ENCODE data around the gene KPNA3.
A peak's percentile ranks its signal among the peaks of the same experiment; 100 is the strongest.
"Not testable (repeated sequence)": the region's sequence is repeated elsewhere in the genome, so short reads cannot be mapped to it uniquely, and the experiment has no call there.

KPNA3 gene, protein sequence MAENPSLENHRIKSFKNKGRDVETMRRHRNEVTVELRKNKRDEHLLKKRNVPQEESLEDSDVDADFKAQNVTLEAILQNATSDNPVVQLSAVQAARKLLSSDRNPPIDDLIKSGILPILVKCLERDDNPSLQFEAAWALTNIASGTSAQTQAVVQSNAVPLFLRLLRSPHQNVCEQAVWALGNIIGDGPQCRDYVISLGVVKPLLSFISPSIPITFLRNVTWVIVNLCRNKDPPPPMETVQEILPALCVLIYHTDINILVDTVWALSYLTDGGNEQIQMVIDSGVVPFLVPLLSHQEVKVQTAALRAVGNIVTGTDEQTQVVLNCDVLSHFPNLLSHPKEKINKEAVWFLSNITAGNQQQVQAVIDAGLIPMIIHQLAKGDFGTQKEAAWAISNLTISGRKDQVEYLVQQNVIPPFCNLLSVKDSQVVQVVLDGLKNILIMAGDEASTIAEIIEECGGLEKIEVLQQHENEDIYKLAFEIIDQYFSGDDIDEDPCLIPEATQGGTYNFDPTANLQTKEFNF

DNA sequence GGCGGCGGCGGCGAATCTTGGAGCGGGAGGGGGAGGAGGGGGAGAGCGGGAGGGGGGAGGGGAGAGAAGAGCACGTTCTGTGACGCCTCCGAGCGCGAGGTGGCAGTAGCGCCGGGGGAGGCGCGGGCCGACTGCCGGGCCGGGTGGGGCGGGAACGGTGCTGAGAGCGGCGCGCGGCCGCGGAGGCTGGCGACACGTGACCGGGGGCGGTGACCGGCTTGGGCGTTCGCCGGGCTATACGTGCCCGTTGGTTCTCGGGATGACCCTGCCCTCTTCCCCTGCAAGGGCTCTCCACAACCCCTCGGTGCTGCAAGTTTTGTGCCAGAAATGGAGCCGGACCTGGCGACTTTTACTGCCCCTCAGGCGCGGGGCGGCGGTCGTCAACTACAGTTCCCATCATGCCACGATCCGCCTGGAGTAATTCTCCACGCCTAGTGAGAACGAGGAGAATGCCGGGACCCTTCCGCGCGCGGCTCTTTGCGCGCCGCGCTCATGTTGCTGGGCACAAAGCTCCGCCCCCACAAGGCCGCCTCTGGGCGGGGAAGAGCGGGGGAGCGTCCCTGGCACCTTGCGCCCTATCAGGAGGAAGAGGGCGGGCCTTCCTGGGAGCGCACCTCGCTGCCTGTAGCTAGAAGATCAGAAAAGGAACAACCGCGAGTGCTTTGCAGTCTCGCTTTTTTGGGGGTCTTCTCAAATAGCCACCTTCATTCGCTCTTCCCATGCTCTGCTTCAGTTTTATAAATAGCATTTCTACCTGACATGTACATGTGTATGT is at the start of gene KPNA3:
TSS of gene KPNA3 (minus strand) at position 133 of the 775 bp plus-strand sequence. CDS start 176 bp downstream, outside the sequence.
- DNase-seq (ENCODE audit: low read depth in 3 of 3, low spot score in 1 of 3): peak; percentile 87 to 90 (median 89)

DNA sequence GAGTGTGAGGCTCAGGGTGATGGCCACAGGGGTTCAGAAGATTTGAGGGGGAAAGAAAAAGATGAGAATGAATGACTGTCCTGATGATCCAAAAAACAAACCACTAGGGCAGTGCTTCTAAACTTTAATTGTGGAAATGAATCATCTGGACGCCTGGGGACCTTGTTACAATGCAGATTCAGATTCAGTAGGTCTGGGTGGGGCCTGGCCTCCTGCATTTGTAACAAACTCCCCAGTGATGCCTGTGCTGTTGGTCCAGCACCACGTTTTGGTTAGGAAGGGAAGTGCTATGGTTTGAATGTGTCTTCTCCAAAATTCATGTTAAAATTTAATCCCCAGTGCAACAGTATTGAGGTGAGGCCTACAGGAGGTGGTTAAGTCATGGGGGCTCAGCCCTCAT is 49.5 kb upstream of the KPNA3 start:
- DNase-seq (ENCODE audit: low read depth in 3 of 3, low spot score in 1 of 3): no peak

DNA sequence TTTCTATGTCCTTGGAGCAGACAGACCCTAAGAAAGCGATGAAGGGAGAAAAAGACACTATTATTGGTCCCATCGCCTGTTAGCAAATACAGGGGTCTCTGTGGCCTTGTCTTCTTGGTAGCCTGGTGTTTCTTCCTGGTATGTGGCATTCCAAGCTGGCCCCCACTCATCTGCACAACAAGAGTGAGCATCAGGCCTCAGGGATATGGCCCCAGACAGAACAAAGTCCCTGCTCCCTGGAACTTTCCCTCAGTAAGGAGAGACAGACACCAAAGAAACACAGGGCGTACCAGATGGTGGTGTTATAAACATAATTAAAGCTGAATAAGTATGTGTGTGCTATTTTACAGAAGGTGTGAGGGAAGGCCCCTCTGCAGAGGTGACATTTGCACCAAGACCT is 48.2 kb upstream of the KPNA3 start:
- no peak for DNase-seq (ENCODE audit: low read depth in 3 of 3, low spot score in 1 of 3)

DNA sequence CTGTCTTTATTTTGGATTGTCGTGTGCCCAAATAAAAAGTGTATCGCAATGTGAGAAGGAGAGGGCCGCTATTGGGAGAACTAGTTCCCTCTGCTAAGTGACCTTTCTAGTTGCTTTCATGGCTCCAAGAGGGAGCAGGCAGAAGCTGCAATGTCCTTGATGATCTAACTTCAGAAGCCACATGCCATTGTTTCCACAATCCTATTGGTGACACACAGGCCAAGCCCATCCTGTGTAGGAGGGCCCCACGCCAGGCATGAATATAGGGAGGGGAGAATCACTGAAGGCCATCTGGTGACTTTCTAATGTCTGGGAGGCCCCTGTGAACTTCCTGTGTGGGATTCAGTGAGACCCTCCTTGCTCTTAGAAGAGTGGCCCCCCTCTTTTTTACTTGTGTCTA is 47.8 kb upstream of the KPNA3 start:
- DNase-seq (ENCODE audit: low read depth in 3 of 3, low spot score in 1 of 3): no peak

DNA sequence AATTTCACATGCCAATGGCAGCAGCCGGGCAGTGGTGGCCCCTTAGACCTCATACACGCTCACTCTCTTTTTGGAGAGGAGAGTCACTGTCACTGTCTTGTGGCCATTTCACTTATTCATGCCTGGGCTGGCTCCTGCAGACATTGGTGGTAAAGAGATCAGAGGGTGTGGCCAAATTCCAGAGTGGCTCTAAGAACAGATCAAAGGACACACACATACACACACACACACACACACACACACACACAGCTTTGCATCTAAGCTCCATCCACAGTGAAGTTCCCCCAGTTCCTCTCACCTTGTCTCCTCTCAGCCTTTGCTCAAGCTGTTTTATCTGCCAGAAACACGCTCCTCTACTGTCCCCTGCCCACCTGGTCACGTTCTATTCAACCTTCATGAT is 46.5 kb upstream of the KPNA3 start:
- DNase-seq (ENCODE audit: low read depth in 3 of 3, low spot score in 1 of 3): no peak

DNA sequence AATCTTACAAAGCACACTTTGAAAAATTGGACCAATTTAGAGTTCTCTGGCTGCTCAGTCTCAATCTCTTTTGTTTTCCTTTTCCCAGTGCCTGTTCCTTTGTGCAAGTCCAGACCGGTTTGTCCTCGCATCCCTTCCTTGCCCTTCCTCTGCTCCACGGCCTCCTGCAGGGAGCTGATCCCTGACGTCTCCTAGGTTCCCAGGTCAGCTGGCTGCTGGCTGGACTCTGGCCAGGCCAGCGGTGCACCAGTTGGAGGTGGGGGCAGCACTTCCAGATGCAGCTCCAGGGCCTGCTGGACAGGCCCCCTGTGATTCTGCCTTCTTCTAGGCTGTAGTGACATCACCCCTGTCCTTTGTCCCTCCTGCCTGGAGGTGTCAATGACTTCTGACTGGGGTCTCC is 44.0 kb upstream of the KPNA3 start:
- no peak for DNase-seq (ENCODE audit: low read depth in 3 of 3, low spot score in 1 of 3)

DNA sequence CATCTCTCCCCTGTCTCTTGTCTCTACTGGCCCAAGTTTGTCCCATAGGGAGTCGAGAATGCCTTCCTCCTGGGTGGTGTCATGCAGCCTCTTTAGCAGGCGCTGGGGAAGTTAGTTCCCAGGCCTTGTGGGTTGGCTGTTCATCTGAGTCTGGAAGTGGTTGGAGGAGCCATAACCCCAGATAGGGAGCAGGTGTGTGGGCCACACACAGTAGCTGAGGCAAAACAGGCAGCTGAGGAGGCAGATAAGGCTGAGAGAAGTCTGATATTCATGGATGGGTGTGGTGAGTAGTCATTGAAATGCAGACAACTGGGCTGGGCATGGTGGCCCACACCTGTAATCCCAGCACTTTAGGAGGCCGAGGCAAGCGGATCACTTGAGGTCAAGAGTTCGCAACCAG is 40.9 kb upstream of the KPNA3 start:
- DNase-seq (ENCODE audit: low read depth in 3 of 3, low spot score in 1 of 3): no peak

DNA sequence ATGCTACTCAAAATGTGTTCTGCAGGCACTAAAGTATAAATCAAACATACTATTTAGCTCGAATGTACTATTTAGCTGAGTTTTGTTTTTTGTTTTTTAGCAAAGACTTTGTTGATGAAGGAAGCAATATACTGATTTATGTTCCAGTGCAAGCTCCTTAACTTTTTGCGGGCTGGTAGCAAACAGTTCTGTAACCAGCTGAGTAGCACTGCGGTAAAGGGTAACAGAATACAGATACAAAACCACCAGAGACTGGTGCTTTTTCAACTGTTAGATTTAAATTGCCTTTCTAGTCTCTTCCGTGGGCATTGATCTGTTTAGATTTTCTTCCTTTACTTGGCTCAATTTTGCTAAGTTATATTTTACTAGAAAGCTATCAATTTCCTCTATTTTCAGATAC is 39.0 kb upstream of the KPNA3 start:
- DNase-seq (ENCODE audit: low read depth in 3 of 3, low spot score in 1 of 3): no peak

DNA sequence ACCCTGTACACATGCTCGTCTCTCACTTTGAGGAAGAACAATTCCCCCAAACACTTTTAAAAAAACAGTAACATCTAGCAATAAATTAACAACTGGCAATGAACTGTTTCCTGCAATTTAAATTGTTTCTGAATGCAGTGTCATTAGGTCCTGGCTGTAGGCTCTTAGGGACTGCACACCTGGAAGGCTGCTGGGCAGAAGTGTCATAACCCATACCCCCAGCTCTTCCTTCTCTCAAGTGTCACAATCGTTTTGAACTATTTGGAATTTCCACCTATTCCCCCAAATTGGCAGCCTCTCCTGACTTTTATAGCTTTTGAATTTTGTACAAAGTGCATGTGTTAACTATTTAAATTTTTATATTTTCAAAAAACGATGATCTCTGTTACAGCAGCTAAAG is 38.2 kb upstream of the KPNA3 start:
- DNase-seq (ENCODE audit: low read depth in 3 of 3, low spot score in 1 of 3): no peak

DNA sequence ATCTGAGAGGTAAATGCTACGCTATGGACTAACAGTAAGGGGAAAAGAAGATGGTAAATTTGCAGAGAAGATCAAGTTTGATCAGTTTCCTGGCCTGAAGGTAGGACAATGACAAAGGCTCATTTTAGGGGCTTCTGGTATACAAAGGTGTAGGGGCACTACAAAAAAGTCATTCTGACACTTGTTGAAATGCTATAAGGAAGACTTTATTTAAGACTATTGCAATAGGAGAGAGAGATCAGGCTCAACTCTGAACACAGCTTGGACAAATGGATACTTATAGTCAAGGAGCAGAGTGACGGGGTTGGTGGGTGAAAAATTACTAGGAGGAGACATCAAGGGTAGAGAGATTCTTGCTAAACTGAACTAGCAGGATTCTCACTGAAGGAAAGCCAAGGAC is 37.2 kb upstream of the KPNA3 start:
- no peak for DNase-seq (ENCODE audit: low read depth in 3 of 3, low spot score in 1 of 3)

DNA sequence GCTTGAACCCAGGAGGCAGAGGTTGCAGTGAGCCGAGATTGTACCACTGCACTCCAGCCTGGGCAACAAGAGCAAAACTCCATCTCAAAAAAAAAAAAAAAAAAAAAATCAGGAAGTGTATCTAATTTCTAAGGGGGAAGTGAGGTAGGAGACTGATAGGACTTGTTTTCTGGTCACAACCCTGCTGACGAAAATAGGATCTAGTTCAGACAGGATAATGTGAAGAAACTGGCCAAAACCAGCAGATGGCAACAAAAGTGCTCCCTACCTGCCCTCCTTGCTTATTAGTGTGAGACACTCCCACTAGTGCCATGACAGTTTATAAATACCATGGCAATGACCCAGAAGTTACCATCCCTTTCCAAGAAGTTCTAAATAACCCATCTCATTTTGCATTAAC is 36.0 kb upstream of the KPNA3 start:
- no peak for DNase-seq (ENCODE audit: low read depth in 3 of 3, low spot score in 1 of 3)

DNA sequence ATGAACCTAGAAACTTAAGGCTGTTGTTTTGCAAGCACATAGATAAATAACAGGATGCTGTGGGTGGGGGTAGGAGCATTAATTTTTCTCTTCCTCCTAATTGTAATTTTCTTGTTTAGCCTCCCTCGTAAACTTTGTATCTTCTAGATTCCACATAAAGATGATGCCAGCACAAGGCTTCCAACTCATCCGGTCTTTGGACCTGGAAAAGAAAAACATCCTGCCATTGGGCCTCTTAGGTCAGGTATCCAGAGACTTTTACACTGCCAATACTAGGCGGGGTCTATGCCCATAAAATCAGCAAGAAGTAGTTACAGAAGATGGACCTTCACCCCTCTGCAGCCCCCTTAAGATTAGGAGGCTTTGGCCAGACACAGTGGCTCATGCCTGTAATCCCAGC is 35.4 kb upstream of the KPNA3 start:
- DNase-seq (ENCODE audit: low read depth in 3 of 3, low spot score in 1 of 3): no peak

DNA sequence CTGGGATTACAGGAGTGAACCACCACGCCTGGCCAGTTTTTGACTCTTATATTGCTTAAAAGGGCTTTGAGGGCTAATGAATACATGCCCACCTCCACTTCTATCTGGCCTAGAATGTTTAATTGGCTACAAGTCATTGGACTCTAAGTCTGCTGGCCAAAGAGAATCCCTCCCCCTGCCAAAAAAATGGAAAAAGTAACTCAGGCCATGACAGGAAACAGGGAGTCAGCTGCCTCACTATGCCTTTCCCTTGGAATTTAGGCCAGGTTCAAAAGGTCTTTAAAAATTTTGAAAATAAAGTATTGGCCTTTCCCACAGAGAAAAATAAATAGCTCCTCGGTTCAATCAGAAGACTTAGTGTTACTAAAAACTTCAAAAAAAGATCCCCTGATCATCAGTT is 34.9 kb upstream of the KPNA3 start:
- no peak for DNase-seq (ENCODE audit: low read depth in 3 of 3, low spot score in 1 of 3)

DNA sequence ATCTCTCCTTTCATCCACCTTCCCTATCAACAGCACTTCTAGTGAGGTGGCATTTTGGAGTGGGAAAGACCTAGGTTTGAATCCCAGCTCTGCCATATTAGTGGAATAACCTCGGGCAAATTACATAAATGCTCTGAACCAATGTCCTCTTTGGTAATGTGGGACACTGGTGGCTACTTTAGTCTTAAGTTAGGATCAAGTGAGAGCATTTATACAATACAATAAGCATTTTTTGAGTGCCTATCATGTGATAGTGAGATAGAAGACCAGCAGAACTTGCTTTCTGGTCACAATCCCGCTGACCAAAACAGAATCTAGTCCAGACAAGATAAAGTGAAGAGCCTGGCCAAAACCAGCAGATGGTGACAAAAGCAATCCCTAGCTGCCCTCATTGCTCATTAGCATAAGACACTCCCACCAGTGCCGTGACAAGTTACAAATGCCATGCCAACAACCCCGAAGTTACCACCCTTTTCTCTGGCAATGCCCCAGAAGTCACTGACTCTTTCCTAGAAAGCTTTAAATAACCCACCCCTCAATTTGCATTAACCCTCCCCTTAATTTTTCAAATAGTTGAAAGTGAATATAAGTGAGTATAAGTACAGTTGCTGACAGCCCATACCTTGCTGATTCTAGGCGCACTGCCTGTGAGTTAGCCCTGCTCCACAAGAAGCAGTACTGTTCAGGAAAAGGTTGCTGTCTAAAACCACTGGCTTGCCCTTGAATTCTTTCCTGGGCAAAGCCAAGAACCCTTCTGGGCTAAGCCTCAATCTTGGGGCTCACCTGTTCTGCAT is 28.9 kb upstream of the KPNA3 start:
- no peak for DNase-seq (ENCODE audit: low read depth in 3 of 3, low spot score in 1 of 3)

DNA sequence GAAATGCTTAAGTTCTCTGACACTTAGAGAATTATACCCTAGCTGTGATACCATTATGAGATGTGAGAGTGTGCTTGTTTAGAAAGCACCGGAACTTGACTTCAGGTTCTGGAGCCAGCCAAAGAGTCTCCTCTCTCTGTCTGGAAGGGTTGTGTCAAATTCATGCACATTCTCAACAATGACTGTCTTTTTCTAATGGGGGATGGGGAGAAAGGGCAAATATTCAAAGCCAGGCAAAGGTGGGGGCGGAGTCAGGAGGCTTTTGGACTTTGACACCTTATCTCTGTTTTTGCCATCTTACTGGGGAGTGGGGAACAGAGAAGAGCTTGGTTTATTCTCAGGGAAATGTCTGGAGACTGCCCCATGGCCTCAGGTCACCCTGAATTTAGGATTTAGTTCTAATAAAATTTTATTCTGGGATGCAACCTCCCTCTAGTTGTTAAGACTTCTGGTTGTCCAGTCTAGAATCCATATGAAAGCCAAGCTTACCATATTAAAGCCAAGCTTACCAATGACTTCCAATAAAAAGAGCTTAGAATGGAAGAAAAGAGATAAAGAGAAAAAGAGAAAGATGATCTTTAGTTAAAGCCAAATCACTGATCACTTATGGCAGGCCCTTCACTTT is 28.2 kb upstream of the KPNA3 start:
- DNase-seq (ENCODE audit: low read depth in 3 of 3, low spot score in 1 of 3): no peak

DNA sequence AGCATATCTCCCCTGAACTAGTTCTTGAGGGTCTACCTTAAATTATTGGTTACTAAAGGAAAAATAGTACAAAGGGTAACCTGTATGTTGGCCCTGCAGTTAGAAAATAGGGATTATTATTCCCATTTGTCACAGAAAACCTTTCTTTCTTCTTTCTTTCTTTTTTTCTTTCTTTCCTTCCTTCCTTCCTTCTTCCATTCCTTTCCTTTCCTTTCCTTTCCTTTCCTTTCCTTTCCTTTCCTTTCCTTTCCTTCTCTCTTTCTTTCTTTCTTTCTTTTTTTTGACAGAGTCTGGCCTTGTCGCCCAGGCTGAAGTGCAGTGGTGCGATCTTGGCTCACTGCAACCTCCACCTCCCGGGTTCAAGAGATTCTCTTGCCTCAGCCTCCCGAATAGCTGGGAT is 23.6 kb upstream of the KPNA3 start:
- DNase-seq (ENCODE audit: low read depth in 3 of 3, low spot score in 1 of 3): not testable (repeated sequence)

DNA sequence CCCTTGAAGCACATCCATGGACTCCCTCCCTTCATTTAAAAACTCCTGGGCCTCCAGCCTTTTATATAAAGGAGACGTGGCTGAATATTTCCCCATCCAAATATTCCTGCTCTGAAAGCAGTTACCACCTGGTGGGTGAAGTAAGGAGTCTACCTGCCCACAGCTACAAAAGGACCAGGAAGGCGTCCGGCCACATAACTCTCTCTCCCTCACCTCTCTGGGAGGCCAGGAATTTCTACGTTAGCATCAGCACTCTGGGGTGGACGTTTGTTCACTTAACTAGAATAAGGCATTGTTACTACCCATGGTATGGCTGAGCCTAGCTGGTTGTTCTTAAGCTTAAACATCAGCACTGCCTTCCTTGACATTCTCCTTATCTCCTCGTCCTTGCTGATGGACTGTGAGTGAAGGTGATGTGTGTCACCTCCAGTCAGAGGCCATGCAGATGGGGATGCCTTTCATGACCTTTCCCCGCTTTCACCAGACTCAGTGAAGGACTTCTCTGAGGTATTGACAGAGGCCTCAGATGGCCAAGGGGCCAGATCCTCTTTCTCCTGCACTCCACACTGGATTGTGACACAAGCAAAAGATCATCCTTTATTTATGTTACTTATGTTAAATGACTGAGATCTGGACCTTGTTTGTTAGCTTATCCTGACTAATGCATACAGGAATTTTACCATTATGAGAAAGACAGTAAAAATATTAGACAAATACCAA is 22.2 kb upstream of the KPNA3 start:
- DNase-seq (ENCODE audit: low read depth in 3 of 3, low spot score in 1 of 3): no peak

DNA sequence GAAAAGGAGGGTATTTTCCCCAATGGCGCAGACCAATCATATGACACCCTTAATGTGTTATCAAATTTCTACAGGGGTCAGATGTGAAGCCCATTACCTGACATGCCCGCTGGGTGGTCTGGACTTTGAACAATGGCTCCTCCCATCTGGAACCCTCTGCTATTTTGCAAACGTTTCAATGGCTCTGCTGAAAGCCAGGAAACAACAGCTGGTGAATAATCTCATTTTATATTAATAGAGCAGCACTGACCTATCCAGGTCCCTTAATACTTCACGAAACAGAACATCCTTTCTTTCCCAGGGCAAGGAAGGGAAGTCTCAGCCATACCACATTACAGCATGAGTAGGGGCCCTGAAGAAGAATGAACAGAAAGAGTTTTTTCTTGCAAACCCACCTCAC is 20.3 kb upstream of the KPNA3 start:
- DNase-seq (ENCODE audit: low read depth in 3 of 3, low spot score in 1 of 3): no peak

DNA sequence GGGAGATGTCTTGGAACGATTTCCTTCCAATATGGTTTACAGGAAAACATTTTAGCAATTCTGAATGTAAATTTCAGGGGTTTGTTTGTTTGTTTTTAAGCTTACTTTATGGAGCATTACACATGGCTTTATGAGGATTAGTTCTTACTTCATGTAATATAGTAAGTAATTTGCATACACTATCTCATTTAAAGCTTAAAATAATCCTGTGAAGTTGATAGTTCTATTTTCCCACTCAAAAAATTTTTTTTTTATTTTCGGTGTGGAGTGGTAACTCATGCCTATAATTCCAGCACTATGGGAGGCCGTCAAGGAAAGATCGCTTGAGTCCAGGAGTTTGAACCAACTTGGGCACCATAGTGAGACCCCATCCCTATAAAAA is 19.0 kb upstream of the KPNA3 start:
- DNase-seq (ENCODE audit: low read depth in 3 of 3, low spot score in 1 of 3): no peak

Data from stimulated activated CD4-positive, alpha-beta T cell treated with anti-CD3 and anti-CD28 coated beads, TNF-alpha, amount 100 ng/mL, for 1 hour (primary cell).